Measurements from ENCODE around the gene RALGPS1.

- TF ChIP-seq, protein P1, sequence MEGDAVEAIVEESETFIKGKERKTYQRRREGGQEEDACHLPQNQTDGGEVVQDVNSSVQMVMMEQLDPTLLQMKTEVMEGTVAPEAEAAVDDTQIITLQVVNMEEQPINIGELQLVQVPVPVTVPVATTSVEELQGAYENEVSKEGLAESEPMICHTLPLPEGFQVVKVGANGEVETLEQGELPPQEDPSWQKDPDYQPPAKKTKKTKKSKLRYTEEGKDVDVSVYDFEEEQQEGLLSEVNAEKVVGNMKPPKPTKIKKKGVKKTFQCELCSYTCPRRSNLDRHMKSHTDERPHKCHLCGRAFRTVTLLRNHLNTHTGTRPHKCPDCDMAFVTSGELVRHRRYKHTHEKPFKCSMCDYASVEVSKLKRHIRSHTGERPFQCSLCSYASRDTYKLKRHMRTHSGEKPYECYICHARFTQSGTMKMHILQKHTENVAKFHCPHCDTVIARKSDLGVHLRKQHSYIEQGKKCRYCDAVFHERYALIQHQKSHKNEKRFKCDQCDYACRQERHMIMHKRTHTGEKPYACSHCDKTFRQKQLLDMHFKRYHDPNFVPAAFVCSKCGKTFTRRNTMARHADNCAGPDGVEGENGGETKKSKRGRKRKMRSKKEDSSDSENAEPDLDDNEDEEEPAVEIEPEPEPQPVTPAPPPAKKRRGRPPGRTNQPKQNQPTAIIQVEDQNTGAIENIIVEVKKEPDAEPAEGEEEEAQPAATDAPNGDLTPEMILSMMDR (IDR thresholded peaks at IDR 0.05), result no peak
- TF ChIP-seq POLR2AphosphoS5 (IDR thresholded peaks at IDR 0.05; ENCODE audit: insufficient read depth in 1 of 2, low read depth in 1 of 2) (no peak), POLR2A (IDR thresholded peaks at IDR 0.05) (no peak)
Observed at GRCh38 chr9:127203681-127204327, 289.2 kb downstream of the RALGPS1 start.

All from vagina (tissue), 2 donors.